ENCODE data around the gene TAS1R3. TPM values are rescaled to one million over a fixed set of nuclear protein-coding genes. Genes with fewer than 3 reads are reported as not detected.

The TAS1R3 gene
- total RNA-seq = 0.18 and 0.19 TPM in 2 replicates

GRCh38 chr1:1331068-1331965, at the start of gene TAS1R3:
Gene TAS1R3 (plus strand): TSS chr1:1331280. CDS start chr1:1331346, 66 bp downstream.

DNA sequence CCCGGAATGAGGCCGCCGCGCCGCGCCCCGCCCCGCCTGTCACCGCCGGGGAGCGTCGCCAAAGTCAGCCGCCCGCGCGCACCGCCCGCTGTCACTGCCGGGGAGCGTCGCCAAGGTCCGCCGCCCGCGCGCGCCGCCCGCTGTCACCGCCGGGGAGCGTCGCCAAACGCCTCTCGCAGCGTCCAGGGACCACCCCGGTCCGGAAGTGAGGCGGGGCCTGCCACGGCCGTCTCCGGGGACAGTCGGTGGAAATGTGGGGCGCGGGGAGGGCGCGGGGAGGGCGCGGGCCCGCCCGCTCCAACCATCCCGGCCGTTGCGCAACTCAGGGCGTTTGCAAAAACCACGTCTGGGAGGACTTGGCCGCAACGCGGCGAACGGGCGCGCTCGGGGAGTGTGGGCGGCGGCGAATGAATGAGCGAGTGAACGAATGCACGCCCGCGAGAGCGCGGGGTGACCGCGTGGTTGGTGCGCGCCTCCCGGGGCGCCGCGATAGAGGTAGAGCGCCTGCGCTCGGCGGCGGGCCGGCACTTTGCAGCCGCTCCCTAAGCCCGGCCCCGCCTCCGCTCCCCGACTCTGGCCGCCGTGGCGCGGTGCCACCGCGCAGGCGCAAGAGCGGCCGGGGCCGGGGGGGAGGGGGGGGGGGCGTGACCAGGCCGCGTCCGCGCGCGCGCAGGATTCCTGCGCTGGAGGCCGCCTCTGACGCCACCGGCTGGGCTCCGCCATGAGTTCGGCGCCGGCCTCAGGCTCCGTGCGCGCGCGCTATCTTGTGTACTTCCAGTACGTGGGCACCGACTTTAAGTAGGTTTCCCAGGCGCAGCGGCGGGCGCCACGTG, 22.9 kb upstream of the TAS1R3 start, which contains the start of the genes ACAP3 and PUSL1:
ACAP3 (minus strand) TSS at position 8 of the 833 bp plus-strand sequence. CDS start 115 bp downstream, outside the sequence.
PUSL1 (plus strand) TSS at position 675 of the 833 bp plus-strand sequence; CDS start at position 722, 47 bp downstream.

GRCh38 chr1:1324524-1325287, 6.4 kb upstream of the TAS1R3 start, which contains the start of the genes CPTP and INTS11:
Gene CPTP (plus strand): TSS chr1:1324802. CDS start chr1:1326911, 2,109 bp downstream.
Gene INTS11 (minus strand): TSS chr1:1324660. CDS start chr1:1324608, 52 bp downstream.

GRCh38 chr1:1349256-1350012, 18.4 kb downstream of the TAS1R3 start, which contains the start of gene DVL1:
Gene DVL1 (minus strand): TSS chr1:1349418. CDS start chr1:1349065, 353 bp downstream.

DNA sequence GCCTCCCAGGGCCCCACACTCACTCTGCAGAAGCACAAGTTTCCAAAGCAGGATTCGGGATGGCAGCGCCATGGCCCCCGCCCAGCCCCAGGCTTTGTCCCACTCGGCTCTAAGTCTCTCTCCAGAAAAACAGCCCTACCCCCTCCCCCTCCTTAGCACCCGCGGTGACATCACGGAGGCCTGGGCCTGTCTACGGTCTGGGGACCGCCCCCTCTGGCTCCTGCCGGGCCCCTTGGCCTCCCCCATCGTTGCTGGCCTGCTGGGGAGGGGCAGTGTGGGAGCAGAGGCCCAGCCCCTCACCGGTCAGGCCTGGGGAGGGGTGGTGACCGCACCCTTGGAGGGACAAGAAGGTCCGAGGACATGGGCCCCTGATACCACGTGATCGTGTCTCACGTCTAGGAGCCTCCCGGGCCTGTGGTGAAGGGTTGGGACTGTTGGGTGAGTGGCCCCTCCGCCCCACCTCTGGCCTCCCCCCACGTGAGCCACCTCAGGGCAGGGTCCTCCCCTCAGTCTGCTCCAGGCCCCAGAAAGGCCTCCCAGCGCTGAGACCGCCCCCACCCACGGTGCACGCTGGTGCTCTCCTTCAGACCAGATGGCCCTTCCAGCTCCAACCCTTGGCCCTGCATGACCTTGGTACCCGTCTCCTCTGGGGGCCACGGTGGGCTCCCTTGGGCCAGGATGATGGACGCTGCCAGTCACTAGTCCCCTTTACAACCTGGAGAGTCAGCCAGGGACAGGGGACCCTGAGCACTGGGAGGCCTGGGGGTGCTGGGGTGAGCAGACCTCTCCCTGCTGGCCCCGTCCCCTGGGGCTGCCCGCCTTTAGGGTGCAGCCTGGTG, 27.6 kb downstream of the TAS1R3 start, which contains the start of gene MXRA8:
MXRA8 (minus strand) TSS at position 123 of the 839 bp plus-strand sequence; CDS start at position 72, 51 bp downstream.

DNA sequence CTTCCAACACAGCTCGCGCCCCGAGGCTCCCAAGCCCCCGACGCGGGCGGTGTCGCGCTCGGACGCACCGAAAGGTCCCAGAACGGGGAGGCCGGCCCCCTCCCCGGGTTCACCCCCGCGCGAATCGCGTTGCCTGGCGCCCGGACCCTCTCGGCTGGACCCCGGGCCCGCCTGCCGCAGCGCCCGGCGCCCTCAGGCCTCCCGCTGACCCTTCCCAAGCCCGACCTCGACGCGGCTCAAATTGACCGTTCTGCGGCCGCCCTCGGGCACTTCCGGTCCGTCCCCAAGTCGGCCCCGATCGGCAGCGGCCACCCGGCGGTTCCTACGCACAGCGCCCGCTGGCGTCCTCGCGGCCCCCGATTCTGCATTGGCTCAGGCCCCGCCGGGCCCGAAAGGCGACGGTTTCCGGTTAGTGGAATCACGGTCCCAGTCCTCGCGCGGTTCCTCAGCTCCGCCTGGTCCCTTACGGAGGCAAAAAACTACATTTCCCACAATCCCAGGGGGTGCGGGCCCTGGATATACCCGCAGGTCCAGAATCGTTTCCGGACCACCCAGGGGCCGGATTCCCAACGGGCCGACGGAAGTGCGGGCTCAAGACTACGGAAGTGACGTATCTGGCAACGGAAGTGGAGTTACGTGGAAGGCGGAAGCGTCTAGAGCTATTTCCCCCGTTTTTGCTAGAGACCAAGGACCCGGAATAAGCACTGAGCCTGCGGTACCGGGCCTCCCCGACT, 44.0 kb downstream of the TAS1R3 start, which contains the start of gene AURKAIP1:
AURKAIP1 (minus strand) TSS at position 279 of the 734 bp plus-strand sequence. CDS start 451 bp downstream, outside the sequence.

Other genes with a start within 250 kb of the TAS1R3 start
- 4.3 and 5.5 TPM in 2 replicates for gene C1orf159, start 215.2 kb upstream of the TAS1R3 start, total RNA-seq
- not detected in 2 replicates for gene TTLL10, start 157.4 kb upstream of the TAS1R3 start, total RNA-seq
- 0.28 TPM in 1 of 2 replicates, not detected in the other for gene TNFRSF18, start 124.7 kb upstream of the TAS1R3 start, total RNA-seq
- 0.63 and 1.6 TPM in 2 replicates for gene TNFRSF4, start 117.1 kb upstream of the TAS1R3 start, total RNA-seq
- 91.0 and 126 TPM in 2 replicates for gene SDF4, start 99.3 kb upstream of the TAS1R3 start, total RNA-seq
- gene B3GALT6, start 99.0 kb upstream of the TAS1R3 start, total RNA-seq = 23.4 and 30.0 TPM in 2 replicates
- 0.45 and 0.85 TPM in 2 replicates for gene C1QTNF12, start 84.6 kb upstream of the TAS1R3 start, total RNA-seq
- gene UBE2J2, start 57.4 kb upstream of the TAS1R3 start, total RNA-seq = 31.8 and 39.7 TPM in 2 replicates
- gene SCNN1D, start 50.8 kb upstream of the TAS1R3 start, total RNA-seq = 0.27 and 0.66 TPM in 2 replicates
- gene ACAP3, start 23.4 kb upstream of the TAS1R3 start, total RNA-seq = 22.7 and 37.0 TPM in 2 replicates
- gene PUSL1, start 22.7 kb upstream of the TAS1R3 start, total RNA-seq = 12.5 and 13.0 TPM in 2 replicates
- gene INTS11, start 6.6 kb upstream of the TAS1R3 start, total RNA-seq = 71.9 and 89.6 TPM in 2 replicates
- 11.4 and 11.6 TPM in 2 replicates for gene CPTP, start 6.5 kb upstream of the TAS1R3 start, total RNA-seq
- gene DVL1, start 18.1 kb downstream of the TAS1R3 start, total RNA-seq = 41.9 and 101 TPM in 2 replicates
- gene MXRA8, start 27.3 kb downstream of the TAS1R3 start, total RNA-seq = 0.63 and 6.3 TPM in 2 replicates
- 91.8 and 109 TPM in 2 replicates for gene AURKAIP1, start 43.9 kb downstream of the TAS1R3 start, total RNA-seq
- 80.2 and 143 TPM in 2 replicates for gene CCNL2, start 68.1 kb downstream of the TAS1R3 start, total RNA-seq
- 103 and 128 TPM in 2 replicates for gene MRPL20, start 76.0 kb downstream of the TAS1R3 start, total RNA-seq
- under 0.01 and 0.09 TPM in 2 replicates for gene ANKRD65, start 90.0 kb downstream of the TAS1R3 start, total RNA-seq
- 4.4 and 11.1 TPM in 2 replicates for gene VWA1, start 104.4 kb downstream of the TAS1R3 start, total RNA-seq
- under 0.01 TPM in 1 of 2 replicates, not detected in the other for gene ATAD3C, start 118.4 kb downstream of the TAS1R3 start, total RNA-seq
- 16.4 and 26.7 TPM in 2 replicates for gene ATAD3B, start 140.5 kb downstream of the TAS1R3 start, total RNA-seq
- 38.3 and 56.9 TPM in 2 replicates for gene ATAD3A, start 180.9 kb downstream of the TAS1R3 start, total RNA-seq
- gene TMEM240, start 209.3 kb downstream of the TAS1R3 start, total RNA-seq = 2.8 and 3.1 TPM in 2 replicates
- 55.5 and 64.9 TPM in 2 replicates for gene SSU72, start 243.6 kb downstream of the TAS1R3 start, total RNA-seq